Right lobe of liver (tissue), 4 donors: ENCODE data around the gene PLOD1.

Source experiments
- POLR2A ChIP-seq: fragments of 450-650 bp; IDR thresholded peaks from one replicate; pipeline ENCODE4 v1.6.1; 2017; ENCODE audit warnings: antibody characterized with exemption, mild to moderate bottlenecking
- TF ChIP-seq, protein P1 (sequence below), 4 donors: fragments of 200-600 bp in 3 of 4; fragments of 450-650 bp in 1 of 4; IDR thresholded peaks; one replicate each; pipeline versions ENCODE4 v1.5.1 to v1.8.0; 2016 to 2022; ENCODE audit warnings: antibody characterized with exemption in 4 of 4, mild to moderate bottlenecking in 2 of 4
- donor health status: DM: no; HTN: no; CAD: no.
- donor health status: DM: no; HTN: no; CAD: no.
- donor health status: DM: no; HTN: yes; CAD: no.

DNA sequence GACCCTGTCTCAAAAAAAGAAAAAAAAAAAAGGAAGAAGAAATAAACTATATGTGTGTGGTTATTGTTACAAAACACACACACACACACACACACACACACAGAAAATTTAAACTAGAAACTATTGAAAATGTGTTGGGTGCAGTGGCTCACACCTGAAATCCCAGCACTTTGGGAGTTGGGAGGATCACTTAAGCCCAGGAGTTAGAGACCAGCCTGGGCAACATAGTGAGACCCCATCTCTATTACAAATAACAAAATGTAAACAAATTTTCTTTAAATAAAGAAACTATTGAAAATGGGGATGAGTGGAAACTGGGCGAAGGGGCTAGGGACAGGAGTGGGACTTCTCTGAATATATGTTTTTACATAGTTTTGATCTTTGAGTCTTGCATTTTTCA, 31.3 kb upstream of the PLOD1 start:
- TF ChIP-seq, protein P1, sequence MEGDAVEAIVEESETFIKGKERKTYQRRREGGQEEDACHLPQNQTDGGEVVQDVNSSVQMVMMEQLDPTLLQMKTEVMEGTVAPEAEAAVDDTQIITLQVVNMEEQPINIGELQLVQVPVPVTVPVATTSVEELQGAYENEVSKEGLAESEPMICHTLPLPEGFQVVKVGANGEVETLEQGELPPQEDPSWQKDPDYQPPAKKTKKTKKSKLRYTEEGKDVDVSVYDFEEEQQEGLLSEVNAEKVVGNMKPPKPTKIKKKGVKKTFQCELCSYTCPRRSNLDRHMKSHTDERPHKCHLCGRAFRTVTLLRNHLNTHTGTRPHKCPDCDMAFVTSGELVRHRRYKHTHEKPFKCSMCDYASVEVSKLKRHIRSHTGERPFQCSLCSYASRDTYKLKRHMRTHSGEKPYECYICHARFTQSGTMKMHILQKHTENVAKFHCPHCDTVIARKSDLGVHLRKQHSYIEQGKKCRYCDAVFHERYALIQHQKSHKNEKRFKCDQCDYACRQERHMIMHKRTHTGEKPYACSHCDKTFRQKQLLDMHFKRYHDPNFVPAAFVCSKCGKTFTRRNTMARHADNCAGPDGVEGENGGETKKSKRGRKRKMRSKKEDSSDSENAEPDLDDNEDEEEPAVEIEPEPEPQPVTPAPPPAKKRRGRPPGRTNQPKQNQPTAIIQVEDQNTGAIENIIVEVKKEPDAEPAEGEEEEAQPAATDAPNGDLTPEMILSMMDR (IDR thresholded peaks at IDR 0.05): no peak
- TF ChIP-seq POLR2A: no peak
